Measurements from ENCODE around the gene TSPAN9. TPM values are rescaled to one million over a fixed set of nuclear protein-coding genes. Genes with fewer than 3 reads are reported as not detected.

Gene TSPAN9
- total RNA-seq, 4 donors from 2014 or later = 27.9 to 49.1 (median 42.0) TPM

- TF ChIP-seq POLR2A (IDR thresholded peaks at IDR 0.05) = no peak
- TF ChIP-seq, protein P1, sequence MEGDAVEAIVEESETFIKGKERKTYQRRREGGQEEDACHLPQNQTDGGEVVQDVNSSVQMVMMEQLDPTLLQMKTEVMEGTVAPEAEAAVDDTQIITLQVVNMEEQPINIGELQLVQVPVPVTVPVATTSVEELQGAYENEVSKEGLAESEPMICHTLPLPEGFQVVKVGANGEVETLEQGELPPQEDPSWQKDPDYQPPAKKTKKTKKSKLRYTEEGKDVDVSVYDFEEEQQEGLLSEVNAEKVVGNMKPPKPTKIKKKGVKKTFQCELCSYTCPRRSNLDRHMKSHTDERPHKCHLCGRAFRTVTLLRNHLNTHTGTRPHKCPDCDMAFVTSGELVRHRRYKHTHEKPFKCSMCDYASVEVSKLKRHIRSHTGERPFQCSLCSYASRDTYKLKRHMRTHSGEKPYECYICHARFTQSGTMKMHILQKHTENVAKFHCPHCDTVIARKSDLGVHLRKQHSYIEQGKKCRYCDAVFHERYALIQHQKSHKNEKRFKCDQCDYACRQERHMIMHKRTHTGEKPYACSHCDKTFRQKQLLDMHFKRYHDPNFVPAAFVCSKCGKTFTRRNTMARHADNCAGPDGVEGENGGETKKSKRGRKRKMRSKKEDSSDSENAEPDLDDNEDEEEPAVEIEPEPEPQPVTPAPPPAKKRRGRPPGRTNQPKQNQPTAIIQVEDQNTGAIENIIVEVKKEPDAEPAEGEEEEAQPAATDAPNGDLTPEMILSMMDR (IDR thresholded peaks at IDR 0.05) = no peak
- intact Hi-C loops (cut with DNase I; ENCODE audit: low total_unique reads) = loop anchor here (10.0 kb wide), 1 partner anchor 62 kb away; no protein-coding TSS in a partner anchor
- no peak overlapping the region for H3K4me3 ChIP-seq (ENCODE audit: low read depth, poor library complexity, severe bottlenecking)
- DNase-seq (ENCODE audit: low spot score in 2 of 2) = no peak
- WGBS, 2 donors = 77 to 81% methylated on average over 1 of the region's 1 CpG
These were observed 119.3 kb downstream of the TSPAN9 start for GRCh38 chr12:3196488-3196887.

GRCh38 chr12:3197131-3197818, 120.1 kb downstream of the TSPAN9 start:
- intact Hi-C loops (cut with DNase I; ENCODE audit: low total_unique reads) = loop anchor here (10.0 kb wide), 1 partner anchor 62 kb away; no protein-coding TSS in a partner anchor
- no peak overlapping the region for H3K4me3 ChIP-seq (ENCODE audit: low read depth, poor library complexity, severe bottlenecking)
- TF ChIP-seq, protein P1 (IDR thresholded peaks at IDR 0.05) = no peak
- no peak for TF ChIP-seq POLR2A (IDR thresholded peaks at IDR 0.05)
- DNase-seq (ENCODE audit: low spot score in 2 of 2) = no peak
- 91 to 95% methylated on average over 7 to 8 of the region's 8 CpGs for WGBS, 2 donors

DNA sequence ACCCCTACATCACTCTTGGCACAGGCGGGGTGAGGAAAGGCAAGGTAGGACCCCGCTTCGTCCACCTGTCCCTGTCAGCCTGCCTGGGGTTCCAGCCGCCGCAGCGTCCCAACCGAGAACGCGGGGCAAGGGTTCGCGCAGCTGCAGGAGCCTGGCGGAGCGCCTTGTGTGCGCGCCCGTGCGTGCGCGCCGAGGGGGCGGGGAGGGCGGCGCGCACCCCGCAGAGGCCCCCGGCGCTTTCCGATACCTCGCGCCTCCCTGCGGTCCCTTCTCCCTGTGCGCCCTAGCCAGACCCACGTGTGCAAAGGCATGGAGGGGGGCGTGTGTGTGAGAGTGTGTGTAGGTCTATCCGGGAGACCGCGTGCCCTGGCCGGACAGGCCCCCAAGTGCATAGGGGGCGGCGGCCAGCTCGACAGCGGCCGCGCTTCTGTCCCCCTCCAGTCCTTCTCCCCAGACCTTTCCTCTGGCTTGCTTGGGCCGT, 122.4 kb downstream of the TSPAN9 start:
- no peak for DNase-seq (ENCODE audit: low spot score in 2 of 2)
- 1 to 6% methylated on average over 29 to 38 of the region's 45 CpGs for WGBS, 2 donors
- no peak for TF ChIP-seq POLR2A (IDR thresholded peaks at IDR 0.05)
- TF ChIP-seq, protein P1 (IDR thresholded peaks at IDR 0.05) = no peak
- H3K4me3 ChIP-seq (ENCODE audit: low read depth, poor library complexity, severe bottlenecking) = peak overlapping the region; percentile 20
- intact Hi-C loops (cut with DNase I; ENCODE audit: low total_unique reads) = loop anchor here (5.0 to 10.0 kb wide), 2 partner anchors 65 to 127 kb away; no protein-coding TSS in a partner anchor

DNA sequence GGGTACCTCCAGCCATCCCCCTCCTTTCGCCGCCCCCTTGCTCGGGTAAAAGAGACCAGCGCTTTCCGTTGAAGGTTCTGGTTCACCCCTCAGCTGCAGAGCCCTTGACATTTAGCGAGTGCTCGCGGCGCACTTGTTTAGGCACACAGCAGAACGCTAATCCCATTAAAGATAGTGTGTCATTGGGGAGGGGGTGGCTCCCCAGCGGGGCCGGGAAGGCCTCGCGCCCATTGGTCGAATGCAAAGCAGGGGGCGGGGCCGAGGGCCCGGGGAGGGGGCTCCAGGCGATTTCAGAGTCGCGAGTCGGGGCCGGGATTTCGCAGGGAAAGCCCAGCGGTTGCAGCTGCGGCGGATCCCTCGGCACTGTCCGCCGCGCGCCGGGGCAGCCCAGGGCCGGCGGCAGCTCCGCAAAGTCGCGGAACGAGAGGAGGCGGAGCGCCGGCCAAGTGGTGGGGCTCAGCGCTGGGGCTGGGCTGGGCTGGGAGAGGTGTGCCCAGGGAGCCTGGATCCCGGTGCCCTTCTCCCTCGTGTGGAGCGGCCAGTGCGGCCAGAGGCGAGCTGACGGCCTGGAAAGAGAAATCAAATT, 122.9 kb downstream of the TSPAN9 start:
- no peak for DNase-seq (ENCODE audit: low spot score in 2 of 2)

GRCh38 chr12:3200814-3201233, 123.6 kb downstream of the TSPAN9 start:
- peak overlapping the region; percentile 20 for H3K4me3 ChIP-seq (ENCODE audit: low read depth, poor library complexity, severe bottlenecking)
- WGBS, 2 donors = 59 to 61% methylated on average over 32 to 36 of the region's 41 CpGs
- intact Hi-C loops (cut with DNase I; ENCODE audit: low total_unique reads) = loop anchor here (5.0 kb wide), 1 partner anchor 129 kb away; no protein-coding TSS in a partner anchor
- TF ChIP-seq POLR2A (IDR thresholded peaks at IDR 0.05) = no peak
- TF ChIP-seq, protein P1 (IDR thresholded peaks at IDR 0.05) = no peak
- no peak for DNase-seq (ENCODE audit: low spot score in 2 of 2)

More for the DNA sequence above, 122.9 kb downstream of the TSPAN9 start:
- peak overlapping the region; percentile 20 for H3K4me3 ChIP-seq (ENCODE audit: low read depth, poor library complexity, severe bottlenecking)
- WGBS, 2 donors = 9 to 15% methylated on average over 30 to 49 of the region's 49 CpGs
- intact Hi-C loops (cut with DNase I; ENCODE audit: low total_unique reads) = loop anchor here (5.0 kb wide), 1 partner anchor 128 kb away; no protein-coding TSS in a partner anchor
- TF ChIP-seq, protein P1 (IDR thresholded peaks at IDR 0.05) = no peak
- TF ChIP-seq POLR2A (IDR thresholded peaks at IDR 0.05) = no peak

Data from lower leg skin (tissue), 4 donors.